ENCODE measurements around the gene UHRF1.
"Not testable (repeated sequence)": the region's sequence is repeated elsewhere in the genome, so short reads cannot be mapped to it uniquely, and the experiment has no call there.

UHRF1 gene

DNA sequence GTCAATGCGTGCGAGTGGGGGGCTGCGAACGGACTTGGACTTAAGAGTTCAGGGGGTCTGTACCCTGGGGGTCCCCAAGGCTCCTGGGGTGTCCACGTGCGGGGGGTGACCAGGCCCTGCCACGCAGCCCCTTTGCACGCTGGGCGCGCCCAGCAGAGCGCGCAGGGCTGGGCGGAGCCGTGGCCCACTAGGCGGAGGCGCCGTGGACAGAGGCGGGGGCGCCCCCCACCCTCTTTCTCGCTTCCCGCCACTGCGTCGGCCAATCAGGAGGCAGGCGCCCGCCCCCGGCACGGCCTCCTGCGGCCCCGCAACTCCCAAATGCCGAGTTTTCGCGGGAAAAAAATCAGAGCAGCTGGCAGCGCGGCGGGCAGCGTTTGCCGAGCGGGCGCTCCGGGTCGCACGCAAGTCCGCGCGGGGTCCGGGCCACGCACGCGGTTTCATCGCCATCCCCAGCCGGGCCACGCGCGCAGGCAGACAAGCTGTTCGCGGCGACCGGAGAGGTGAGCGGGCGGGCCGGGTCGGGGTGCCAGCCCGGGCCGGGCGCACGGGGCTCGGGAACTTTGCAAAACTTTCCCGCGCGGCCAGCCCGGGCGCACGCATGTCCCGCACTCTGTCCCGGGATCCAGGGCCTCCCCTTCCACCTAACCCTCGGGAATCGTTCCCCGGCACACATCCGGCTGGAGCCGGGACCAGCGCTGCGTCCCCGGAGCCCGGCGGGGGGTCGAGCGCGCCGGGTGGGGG, at the start of gene UHRF1:
Gene UHRF1 (plus strand): TSS at position 346 of the 741 bp plus-strand sequence. CDS start 1,385 bp downstream, outside the sequence.
- peak; percentile 45 for DNase-seq (ENCODE audit: low read depth)

DNA sequence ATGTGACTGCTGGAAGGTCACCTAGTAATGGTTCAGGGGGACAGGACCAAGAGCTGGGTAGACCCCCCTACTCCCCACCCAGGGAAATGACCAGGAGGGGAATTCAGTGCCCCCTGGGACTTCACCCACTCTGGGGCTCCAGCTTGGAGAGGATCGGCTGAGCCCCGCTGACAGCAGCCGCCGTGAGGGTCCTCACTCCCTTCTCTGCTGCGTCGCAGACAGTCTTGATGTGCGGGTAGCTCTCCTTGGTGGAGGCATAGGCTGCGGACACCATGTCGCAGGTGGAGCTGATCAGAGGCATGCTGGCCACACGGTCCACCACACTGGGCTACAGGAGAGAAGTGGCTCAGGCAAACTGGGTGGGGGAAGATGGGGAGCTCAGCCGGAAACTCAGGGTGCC, 49.6 kb upstream of the UHRF1 start:
- DNase-seq (ENCODE audit: low read depth) = no peak

DNA sequence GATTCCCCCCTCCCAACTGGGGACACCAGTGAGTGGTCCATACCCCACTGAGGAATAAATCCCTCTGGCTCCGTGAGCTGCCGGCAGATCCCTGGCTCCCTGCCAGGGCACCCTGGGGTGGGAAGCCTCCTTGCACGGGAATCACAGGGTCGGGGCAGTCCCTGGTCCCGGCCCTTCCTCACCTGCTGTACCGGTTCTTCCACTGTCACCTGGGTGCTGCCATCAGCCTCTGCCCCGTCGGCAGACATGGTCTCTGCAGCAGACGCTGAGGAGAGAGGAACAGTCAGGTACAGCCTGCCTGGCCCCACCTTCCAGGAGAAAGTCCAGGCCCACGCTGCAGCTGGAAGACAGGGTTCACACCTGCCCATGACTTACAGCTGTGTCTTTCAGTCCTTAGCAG, 48.2 kb upstream of the UHRF1 start:
- no peak for DNase-seq (ENCODE audit: low read depth)

DNA sequence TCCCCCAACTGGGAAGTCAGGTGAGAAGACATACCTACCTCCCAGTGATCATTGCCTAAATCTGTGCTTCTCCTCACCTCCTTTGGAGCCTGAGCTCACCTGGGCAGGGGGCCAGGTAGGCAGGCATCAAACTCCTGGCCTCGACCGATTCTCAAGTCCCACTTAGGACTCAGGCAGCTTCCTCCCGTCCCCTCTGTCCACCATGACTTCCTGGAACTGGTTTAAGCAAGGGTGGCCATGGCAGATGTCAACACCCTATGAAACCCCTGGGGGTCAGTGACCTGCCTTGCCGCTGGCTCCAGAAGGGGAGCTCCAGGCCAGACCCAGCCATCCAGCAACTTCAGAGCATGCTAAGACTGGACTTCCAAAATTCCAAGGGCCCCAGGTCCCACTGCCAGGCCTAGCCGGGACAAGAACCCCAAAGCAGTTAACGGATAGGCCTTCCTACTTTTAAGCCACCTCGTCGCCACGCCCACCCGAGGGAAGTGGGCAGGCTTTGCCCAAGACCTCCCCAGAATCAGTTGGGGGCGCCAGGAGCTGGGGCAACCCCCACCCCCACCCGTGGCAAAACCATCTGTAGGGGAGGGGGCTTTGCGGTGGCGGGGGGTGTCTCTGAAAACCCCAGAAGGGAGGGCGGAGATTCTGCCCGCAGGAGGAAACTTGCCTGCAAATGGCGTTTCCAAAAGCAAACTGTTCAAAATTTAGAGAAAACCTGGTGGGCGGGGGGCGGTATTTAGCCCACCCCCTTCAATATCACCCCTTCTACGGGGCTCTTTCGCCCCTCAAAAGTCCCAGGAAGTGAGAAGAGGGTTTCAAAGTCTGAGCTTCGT, 42.5 kb upstream of the UHRF1 start:
- no peak for DNase-seq (ENCODE audit: low read depth)

DNA sequence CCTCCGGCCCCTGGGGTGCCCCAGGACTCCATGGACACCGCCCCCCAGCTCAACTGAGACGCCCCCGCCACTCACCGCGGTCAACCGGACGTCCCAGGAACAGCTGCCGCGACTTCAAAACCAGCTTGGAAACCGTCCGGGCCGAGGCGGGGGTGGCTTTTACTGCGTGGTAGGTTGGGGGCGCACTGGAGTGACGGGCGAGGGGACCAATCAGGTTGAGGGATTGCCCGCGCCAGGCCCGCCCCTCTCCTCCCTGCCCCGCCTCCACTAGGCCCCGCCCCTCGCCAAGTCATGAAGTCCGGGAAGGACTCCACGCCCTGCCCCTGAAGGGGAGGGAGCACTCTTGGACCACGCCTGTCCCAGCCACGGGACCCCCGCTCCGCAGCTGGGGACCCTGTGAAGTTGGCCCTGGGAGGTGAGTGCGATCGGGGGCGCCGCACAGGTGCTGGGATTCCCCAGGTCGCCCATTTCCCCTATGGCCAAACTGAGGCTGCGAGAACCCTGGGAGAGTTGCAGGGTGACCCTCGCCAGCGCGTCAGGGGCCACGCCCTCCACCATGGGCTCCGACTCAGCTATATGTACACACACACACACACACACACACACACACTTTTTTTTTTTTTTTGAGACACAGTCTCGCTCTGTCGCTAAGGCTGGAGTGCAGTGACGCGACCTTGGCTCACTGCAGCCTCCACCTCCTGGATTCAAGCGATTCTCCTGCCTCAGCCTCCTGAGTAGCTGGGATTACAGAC, 41.6 kb upstream of the UHRF1 start, which contains the start of gene PLIN3:
Gene PLIN3 (minus strand): TSS at position 134 of the 752 bp plus-strand sequence. CDS start 6,273 bp downstream, outside the sequence.
- DNase-seq (ENCODE audit: low read depth) = peak; percentile 92

DNA sequence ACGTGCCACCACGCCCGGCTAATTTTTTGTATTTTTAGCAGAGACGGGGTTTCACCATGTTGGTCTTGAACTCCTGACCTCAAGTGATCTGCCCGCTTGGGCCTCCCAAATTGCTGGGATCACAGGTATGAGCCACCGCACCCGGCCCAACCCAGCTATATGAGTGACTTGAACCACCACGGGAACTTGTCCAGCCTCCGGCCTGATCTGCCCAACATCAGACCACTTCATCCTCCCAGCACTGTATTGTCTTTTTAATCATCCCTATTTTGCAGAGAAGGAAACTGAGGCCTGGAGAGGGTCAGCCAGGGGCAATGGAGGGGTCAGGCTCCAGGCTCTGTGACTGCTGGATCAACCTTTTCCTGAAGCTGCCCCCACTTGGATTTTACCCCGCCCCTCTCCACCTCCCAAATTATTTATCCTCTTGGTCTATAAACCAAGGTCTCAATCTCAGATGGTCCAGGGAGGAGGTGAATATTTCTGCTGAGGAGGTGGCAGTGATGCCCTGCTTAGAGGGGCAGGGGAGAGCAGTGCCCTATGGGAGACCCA, 40.9 kb upstream of the UHRF1 start:
- no peak for DNase-seq (ENCODE audit: low read depth)

DNA sequence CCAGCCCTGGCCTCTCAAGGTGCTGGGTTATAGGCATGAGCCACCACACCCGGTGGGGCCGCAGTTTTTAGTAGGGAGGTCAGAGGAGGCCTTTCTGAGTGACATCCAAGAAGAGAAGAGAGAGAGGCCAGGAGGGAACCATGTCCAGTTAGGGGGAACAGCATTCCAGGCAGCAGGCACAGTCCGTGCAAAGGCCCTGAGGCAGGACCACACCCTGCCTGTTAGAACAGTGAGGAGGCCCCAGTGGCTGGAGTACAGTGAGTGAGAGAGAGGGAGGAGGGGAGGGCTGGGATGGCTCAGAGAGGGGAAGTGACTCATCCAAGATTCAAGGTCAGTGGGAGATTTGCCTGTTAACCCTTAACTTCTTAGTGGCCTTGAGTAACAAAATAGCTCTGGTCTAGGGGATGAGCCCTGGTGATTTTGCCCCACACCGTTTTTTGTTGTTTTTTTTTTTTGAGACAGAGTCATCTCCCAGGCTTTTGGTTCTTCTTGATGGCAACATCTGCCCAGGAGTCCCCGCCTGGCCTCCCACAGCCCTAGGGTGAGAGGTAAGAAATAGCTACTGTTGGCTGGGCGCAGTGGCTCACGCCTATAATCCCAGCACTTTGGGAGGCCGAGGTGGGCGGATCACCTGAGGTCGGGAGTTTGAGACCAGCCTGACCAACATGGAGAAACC, 39.1 kb upstream of the UHRF1 start:
- no peak for DNase-seq (ENCODE audit: low read depth)

DNA sequence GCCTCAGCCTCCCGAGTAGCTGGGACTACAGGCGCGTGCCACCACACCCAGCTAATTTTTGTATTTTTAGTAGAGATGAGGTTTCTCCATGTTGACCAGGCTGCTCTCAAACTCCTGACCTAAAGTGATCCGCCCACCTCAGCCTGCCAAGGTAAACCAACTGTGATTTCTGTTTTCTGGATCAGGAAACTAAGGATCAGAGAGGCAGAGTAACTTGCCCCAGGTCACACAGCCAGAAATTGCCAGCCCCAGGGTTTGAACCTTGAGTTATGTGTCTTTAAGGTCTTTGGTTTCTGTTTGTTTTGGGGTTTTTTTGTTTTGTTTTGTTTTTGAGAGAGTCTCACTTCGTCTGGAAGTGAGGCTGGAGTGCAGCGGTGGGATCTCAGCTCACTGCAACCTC, 37.6 kb upstream of the UHRF1 start:
- DNase-seq (ENCODE audit: low read depth) = no peak

DNA sequence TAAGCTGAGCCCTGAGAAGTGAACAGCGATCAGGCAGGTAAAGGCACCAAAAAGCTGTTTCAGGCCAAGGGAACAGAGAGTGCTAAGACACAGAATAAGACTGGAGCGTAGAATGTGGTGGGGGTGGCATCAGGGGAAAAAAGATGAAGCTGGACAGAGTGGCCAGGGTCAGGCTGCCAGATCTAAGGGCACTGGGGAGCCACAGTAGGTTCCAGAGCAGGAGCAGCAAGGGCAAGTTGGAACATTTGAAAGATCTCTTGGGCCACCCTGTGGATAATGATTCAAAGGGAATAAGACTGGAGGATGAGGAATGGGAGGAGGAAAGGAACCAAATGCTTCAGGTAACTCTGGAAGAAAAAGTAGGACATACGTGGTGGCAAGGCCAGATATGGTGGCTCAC, 35.4 kb upstream of the UHRF1 start:
- no peak for DNase-seq (ENCODE audit: low read depth)

DNA sequence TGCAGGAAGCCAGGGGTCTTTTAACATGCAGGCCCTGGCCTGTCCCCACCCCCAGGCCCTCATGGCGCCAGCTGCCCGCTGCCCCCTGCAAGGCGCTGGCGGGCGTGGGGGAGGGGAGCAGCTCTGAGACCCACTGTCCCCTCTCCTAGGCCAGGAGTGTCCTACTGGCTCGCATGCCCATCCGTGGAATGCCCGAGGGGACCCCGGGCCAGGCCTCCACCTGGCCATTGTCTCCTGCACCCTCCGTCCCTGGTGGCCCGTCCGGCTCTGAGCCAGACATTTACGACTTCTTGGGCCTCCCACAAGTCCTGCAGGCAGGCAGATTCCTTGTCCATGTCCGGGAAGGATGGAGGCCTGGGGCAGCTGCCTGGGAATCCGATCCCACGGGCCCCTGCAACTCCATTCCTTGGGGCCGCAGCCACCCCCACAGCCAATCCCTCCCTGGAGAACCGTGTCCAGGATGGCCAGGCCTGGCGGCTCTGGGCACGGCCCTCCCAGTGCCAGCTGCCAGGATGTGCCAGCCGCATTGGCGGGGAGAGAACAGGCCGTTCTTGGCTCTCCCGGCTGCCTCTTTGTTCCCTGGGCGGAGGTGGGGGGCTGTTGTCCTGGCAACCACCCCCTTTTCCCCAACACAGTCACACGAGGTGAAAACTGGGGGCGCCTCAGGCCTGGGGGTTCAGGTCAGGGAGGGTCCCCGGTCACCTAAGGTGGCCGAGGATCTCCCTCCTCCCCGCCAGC, 31.4 kb upstream of the UHRF1 start:
- no peak for DNase-seq (ENCODE audit: low read depth)

DNA sequence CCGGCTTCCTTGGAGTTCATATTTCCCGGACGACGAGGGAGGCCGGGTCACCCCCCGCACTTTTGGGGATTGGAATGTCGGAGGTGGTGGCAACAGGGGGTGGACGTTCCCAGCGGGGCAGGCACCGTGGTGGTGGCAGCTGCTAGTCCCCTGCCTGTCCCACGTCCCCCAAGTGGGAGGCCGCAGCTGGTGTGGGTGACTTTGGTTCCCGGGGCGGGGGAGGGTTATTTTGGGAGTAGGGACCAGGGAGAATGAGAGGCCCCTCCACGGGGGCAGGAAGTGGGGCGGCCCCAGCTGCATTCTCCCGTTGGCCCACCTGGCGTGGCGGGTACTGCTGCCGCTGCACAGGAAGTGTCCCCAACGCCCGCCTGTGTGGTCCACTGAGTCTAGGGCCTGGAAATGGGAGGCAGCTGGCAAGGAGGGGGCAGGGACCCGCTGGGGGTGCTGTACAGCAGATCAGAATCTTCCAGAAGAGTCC, 30.8 kb upstream of the UHRF1 start:
- no peak for DNase-seq (ENCODE audit: low read depth)

DNA sequence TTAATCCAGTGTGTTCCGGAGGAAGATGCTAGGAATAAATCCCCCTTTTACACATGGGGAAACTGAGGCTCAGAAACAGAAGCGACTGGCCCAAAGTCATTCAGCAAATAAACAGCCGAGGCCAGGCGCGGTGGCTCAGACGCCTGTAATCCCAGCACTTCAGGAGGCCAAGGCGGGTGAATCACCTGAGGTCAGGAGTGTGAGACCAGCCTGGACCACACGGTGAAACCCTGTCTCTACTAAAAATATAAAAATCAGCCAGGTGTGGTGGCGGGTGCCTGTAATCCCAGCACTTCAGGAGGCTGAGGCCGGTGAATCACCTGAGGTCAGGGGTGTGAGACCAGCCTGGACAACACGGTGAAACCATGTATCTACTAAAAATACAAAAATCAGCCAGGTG, 30.3 kb upstream of the UHRF1 start:
- DNase-seq (ENCODE audit: low read depth) = no peak

DNA sequence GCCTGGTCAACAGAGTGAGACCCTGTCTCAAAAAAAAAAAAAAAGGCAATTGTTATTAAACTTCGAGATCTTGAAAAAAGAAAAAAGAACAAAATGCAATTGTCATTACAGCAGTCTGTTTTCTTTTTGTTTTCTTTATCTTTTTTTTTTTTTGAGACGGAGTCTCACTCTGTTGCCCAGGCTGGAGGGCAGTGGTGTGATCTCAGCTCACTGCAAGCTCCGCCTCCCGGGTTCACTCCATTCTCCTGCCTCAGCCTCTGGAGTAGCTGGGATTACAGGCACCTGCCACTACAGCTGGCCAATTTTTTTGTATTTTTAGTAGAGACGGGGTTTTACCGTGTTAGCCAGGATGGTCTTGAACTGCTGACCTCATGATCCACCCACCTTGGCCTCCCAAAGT, 26.4 kb upstream of the UHRF1 start:
- DNase-seq (ENCODE audit: low read depth) = not testable (repeated sequence)

DNA sequence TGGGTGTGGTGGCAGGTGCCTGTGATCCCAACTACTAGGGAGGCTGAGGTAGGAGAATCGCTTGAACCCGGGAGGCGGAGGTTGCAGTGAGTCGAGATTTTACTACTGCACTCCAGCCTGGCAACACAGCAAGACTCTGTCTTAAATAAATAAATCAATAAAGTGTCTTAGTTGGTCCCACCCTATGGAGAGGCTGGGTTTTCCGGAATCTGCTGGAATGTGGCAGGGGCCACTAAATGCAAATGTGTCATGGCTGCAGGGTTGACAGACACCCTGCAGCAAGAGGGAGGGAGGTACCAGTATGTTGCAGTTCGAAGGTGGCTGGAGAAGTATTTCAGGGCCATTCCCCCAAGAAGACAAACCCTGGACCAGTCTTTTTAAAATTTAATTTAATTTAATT, 24.3 kb upstream of the UHRF1 start:
- DNase-seq (ENCODE audit: low read depth) = not testable (repeated sequence)

DNA sequence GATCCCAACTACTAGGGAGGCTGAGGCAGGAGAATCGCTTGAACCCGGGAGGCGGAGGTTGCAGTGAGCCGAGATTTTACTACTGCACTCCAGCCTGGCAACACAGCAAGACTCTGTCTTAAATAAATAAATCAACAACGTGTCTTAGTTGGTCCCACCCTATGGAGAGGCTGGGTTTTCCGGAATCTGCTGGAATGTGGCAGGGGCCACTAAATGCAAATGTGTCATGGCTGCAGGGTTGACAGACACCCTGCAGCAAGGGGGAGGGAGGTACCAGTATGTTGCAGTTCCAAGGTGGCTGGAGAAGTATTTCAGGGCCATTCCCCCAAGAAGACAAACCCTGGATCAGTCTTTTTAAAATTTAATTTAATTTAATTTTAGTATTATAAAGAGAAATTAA, 21.5 kb upstream of the UHRF1 start:
- not testable (repeated sequence) for DNase-seq (ENCODE audit: low read depth)

DNA sequence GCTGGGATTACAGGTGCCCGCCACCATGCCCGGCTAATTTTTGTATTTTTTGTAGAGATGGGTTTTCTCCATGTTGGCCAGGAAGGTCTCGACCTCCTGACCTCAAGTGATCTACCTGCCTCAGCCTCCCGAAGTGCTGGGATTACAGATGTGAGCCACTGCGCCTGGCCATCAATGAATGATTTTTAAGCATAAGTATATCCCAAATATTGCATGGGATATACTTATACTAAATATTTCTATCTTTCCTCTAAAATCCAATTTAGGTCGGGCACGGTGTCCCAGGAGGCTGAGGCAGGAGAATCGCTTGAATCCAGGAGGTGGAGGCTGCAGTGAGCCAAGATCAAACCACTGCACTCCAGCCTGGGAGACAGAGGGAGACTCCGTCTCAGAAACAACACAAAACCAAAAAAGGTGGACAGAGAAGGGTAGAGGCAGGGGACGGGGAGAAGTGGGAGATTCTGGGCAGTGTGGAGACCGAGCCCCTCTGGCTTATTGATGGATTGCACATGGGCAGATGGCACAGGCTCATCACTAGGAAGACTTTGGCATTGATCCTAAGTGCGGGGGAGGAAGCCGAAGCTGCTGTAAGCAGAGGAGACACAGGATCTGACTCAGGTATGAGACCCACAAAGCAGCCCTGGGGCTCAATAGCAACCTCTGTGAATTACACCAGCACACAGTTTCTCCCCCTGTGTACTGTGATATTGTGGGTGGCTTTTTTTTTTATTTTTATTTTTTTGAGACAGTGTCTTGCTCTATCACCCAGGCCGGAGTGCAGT, 20.1 kb upstream of the UHRF1 start:
- DNase-seq (ENCODE audit: low read depth) = no peak

DNA sequence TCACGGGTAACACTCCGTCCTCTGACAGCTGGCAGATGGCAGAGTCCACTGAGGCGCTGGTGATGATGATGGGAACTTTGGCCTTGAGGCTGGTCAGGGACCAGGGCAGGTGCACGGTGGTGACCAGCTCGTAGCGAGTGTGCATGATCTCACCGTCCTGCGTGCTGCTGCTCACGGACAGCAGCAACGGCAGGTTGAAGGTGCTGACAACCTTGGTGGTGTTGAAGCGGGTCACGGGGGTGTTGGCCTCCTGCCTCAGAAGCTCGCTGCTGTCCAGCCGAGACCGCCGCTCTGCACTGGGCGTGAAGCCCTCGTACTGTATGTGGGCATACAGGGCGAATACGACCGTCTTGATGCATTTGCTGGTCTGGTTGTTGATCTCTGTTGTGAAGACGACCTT, 18.2 kb upstream of the UHRF1 start:
- no peak for DNase-seq (ENCODE audit: low read depth)

DNA sequence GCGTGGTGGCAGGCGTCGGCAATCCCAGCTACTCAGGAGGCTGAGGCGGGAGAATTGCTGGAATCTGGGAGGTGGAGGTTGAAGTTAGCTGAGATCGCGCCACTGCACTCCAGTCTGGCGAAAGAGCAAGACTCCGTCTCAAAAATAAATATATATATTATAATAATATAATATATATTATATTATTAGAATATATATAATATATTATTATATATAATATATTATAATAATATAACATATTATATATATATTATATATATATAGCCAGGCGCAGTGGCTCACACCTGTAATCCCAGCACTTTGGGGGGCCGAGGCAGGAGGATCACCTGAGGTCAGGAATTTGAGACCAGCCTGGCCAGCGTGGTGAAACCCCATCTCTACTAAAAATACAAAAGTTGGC, 16.3 kb upstream of the UHRF1 start:
- not testable (repeated sequence) for DNase-seq (ENCODE audit: low read depth)

DNA sequence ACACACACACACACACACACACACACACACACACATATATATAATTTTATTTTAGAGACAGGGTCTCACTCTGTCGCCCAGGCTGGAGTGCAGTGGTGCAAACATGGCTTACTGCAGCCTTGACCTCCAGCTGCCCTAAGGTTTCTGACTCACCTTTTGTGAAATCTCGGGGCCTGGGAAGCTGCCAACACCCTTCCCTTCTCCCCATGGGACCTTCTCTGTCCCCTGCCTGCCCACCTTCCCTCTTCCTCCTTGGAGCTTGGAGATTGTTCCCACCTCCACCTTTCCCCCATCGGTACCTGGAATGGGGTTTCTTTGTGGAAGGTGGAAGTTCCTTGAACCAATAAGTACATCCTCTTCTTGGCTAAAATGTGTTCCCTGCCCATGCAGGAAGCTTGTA, 12.9 kb upstream of the UHRF1 start:
- DNase-seq (ENCODE audit: low read depth) = no peak

DNA sequence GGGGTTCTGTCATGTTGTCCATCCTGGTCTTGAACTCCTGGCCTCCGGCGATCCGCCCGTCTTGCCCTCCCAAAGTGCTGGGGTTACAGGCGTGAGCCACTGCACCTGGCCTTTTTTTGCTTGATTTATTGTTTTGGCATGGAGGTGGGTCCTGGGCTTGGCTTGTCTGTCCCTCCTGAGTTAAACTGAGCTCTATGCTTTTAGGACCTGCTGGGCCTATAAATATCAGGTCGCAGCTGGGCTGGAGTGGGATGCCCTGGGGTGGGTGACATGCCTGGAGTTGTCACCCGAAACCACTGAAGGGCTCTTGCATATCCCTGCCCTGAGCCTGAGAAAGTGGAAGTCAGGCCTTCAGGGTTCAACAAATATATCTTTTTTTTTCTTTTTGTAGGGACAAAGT, 12.2 kb upstream of the UHRF1 start:
- DNase-seq (ENCODE audit: low read depth) = no peak
